Measurements from ENCODE around the gene GON7.
"Not testable (repeated sequence)": the region's sequence is repeated elsewhere in the genome, so short reads cannot be mapped to it uniquely, and the experiment has no call there.

The GON7 gene

DNA sequence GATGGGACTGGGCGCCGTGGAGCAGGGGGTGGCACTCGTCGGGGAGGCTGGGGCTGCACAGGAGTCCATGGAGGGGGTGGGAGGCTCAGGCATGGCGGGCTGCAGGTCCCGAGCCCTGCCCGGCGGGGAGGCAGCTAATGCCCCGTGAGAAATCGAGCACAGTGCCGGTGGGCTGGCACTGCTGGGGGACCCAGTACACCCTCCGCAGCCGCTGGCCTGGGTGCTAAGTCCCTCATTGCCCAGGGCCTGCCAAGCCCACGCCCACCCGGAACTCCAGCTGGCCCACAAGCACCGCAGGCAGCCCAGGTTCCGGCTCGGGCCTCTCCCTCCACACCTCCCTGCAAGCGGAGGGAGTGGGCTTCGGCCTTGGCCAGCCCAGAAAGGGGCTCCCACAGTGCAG, 36.7 kb downstream of the GON7 start:
- H3K36me3 ChIP-seq (ENCODE audit: control insufficient read depth, insufficient read depth, low read length); H3K27me3 ChIP-seq (ENCODE audit: control insufficient read depth, insufficient read depth, low read length); H3K9ac ChIP-seq (ENCODE audit: low read depth, low read length); H3K4me1 ChIP-seq (ENCODE audit: control insufficient read depth, insufficient read depth, low read length); H3K4me3 ChIP-seq (ENCODE audit: low read depth, low read length); H3K27ac ChIP-seq (ENCODE audit: low read depth, low read length); H3K9me3 ChIP-seq (ENCODE audit: control insufficient read depth, insufficient read depth, low read length): not testable (repeated sequence)

DNA sequence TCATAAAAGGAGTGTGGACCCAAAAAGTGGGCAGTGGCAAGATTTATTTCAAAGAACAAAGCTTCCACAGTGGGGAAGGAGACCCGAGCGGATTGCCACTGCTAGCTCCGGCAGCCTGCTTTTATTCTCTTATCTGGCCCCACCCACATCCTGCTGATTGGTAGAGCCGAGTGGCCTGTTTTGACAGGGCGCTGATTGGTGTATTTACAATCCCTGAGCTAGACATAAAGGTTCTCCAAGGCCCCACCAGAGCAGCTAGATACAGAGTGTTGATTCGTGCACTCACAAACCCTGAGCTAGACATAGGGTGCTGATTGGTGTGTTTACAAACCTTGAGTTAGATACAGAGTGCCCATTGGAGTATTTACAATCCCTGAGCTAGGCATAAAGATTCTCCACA, 37.2 kb downstream of the GON7 start:
- H3K4me1 ChIP-seq (ENCODE audit: control insufficient read depth, insufficient read depth, low read length); H3K9ac ChIP-seq (ENCODE audit: low read depth, low read length); H3K9me3 ChIP-seq (ENCODE audit: control insufficient read depth, insufficient read depth, low read length); H3K4me3 ChIP-seq (ENCODE audit: low read depth, low read length); H3K27ac ChIP-seq (ENCODE audit: low read depth, low read length); H3K36me3 ChIP-seq (ENCODE audit: control insufficient read depth, insufficient read depth, low read length); H3K27me3 ChIP-seq (ENCODE audit: control insufficient read depth, insufficient read depth, low read length): not testable (repeated sequence)

DNA sequence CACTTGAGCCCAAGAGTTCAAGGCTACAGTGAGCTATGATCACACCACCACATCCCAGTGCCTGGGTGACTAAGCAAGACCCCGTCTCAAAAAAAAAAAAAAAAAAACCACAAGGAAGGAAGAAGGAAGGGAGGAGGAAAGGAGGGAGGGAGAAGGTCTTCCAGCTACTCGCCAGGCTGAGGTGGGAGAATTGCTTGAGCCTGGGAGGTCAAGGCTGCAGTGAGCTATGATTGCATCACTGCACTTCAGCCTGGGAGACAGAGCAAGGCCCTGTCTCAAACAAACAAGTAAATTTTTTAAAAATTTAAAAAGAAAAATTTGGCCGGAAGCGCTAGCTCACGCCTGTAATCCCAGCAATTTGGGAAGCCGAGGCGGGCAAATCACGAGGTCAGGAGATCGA, 38.3 kb downstream of the GON7 start:
- not testable (repeated sequence) for H3K9me3 ChIP-seq (ENCODE audit: control insufficient read depth, insufficient read depth, low read length); H3K36me3 ChIP-seq (ENCODE audit: control insufficient read depth, insufficient read depth, low read length); H3K4me1 ChIP-seq (ENCODE audit: control insufficient read depth, insufficient read depth, low read length); H3K27ac ChIP-seq (ENCODE audit: low read depth, low read length); H3K4me3 ChIP-seq (ENCODE audit: low read depth, low read length); H3K9ac ChIP-seq (ENCODE audit: low read depth, low read length); H3K27me3 ChIP-seq (ENCODE audit: control insufficient read depth, insufficient read depth, low read length)

DNA sequence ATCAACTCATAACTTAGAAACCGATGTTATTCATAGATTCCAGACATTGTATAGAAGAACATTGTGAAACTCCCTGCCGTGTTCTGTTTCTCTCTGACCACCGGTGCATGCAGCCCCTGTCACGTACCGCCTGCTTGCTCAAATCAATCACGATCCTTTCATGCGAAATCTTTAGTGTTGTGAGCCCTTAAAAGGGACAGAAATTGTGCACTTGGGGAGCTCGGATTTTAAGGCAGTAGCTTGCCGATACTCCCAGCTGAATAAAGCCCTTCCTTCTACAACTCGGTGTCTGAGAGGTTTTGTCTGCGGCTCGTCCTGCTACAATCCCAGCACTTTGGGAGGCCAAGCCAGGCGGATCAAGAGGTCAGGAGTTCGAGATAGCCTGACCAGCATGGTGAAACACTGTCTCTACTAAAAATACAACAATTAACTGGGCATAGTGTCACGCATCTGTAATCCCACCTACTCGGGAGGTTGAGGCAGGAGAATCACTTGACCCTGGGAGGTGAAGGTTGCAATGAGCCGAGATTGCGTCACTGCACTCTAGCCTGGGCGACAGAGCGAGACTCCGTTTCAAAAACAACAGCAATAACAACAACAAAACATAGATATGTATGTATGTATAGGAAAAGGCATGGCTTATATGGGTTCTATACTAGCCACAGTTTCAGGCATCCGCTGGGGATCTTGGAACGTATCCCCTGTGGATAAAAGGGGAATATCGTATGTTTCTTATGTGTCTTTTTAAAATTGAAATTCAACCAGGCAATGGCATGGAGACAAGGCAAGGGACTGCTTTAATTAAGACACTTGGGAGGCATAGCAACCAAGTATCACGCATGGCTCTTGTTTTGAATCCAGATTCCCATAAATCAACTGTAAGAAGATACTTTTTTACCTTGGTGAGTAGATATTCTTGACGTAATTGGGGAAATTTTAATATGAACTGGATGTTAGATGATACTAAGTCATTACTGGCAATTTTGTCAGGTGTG, 41.3 kb downstream of the GON7 start:
- H3K27ac ChIP-seq (ENCODE audit: low read depth, low read length); H3K9ac ChIP-seq (ENCODE audit: low read depth, low read length); H3K9me3 ChIP-seq (ENCODE audit: control insufficient read depth, insufficient read depth, low read length); H3K4me3 ChIP-seq (ENCODE audit: low read depth, low read length); H3K4me1 ChIP-seq (ENCODE audit: control insufficient read depth, insufficient read depth, low read length); H3K36me3 ChIP-seq (ENCODE audit: control insufficient read depth, insufficient read depth, low read length); H3K27me3 ChIP-seq (ENCODE audit: control insufficient read depth, insufficient read depth, low read length): not testable (repeated sequence)

DNA sequence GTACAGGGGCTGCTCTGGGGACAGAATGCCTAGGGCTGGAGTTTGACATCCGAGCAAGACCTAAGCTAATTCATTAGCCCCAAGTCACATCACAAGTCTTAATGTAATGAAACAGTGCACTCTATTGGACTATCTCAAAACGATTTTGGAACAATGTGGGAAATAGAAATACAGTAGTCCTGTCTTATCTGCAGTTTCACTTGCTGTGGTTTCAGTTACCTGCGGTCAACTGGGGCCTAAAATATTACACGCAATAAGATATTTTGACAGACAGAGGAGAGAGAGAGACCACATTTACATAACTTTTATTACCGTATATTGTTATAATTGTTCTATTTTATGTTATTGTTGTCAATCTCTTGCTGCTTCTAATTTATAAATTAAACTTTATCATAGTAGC, 43.3 kb downstream of the GON7 start:
- H3K9ac ChIP-seq (ENCODE audit: low read depth, low read length): no peak overlapping the region
- no peaks in the 10 kb centered on the region for H3K27me3 ChIP-seq (ENCODE audit: control insufficient read depth, insufficient read depth, low read length)
- no peaks in the 10 kb centered on the region for H3K36me3 ChIP-seq (ENCODE audit: control insufficient read depth, insufficient read depth, low read length)
- H3K27ac ChIP-seq (ENCODE audit: low read depth, low read length): no peak overlapping the region
- peaks cover 4% of the 10 kb centered on the region; the same call in 1 of the 2 replicates for H3K4me1 ChIP-seq (ENCODE audit: control insufficient read depth, insufficient read depth, low read length)
- no peaks in the 10 kb centered on the region for H3K9me3 ChIP-seq (ENCODE audit: control insufficient read depth, insufficient read depth, low read length)
- no peak overlapping the region for H3K4me3 ChIP-seq (ENCODE audit: low read depth, low read length)

DNA sequence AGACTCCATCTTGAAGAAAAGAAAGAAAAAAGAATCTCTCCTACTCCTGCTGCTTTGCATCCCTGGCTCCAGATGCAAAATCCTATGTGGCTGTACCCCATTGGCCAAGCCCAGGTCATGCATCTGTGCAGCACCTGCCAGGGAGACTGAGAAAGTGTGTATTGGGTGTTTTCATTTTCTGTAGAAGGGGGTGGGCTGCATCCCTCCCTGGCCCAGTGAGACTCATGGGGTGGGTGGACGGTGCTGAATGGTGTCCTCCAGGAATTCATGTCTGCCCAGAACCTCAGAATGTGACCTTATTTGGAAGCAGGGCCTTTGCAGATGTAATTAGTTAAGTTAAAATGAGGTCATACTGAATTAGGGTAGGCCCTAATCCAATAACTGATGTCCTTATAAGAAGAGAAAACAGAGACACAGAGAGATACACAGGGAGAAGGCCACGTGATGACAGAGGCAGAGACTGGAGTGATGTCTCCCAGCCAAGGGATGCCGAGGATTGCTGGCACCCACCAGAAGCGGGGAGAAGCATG, 45.4 kb downstream of the GON7 start:
- H3K4me3 ChIP-seq (ENCODE audit: low read depth, low read length): no peak overlapping the region
- no peak overlapping the region for H3K9ac ChIP-seq (ENCODE audit: low read depth, low read length)
- H3K27ac ChIP-seq (ENCODE audit: low read depth, low read length): no peak overlapping the region
- H3K27me3 ChIP-seq (ENCODE audit: control insufficient read depth, insufficient read depth, low read length): no peaks in the 10 kb centered on the region
- H3K9me3 ChIP-seq (ENCODE audit: control insufficient read depth, insufficient read depth, low read length): no peaks in the 10 kb centered on the region
- peaks cover 4% of the 10 kb centered on the region; the same call in 1 of the 2 replicates for H3K4me1 ChIP-seq (ENCODE audit: control insufficient read depth, insufficient read depth, low read length)
- H3K36me3 ChIP-seq (ENCODE audit: control insufficient read depth, insufficient read depth, low read length): no peaks in the 10 kb centered on the region

DNA sequence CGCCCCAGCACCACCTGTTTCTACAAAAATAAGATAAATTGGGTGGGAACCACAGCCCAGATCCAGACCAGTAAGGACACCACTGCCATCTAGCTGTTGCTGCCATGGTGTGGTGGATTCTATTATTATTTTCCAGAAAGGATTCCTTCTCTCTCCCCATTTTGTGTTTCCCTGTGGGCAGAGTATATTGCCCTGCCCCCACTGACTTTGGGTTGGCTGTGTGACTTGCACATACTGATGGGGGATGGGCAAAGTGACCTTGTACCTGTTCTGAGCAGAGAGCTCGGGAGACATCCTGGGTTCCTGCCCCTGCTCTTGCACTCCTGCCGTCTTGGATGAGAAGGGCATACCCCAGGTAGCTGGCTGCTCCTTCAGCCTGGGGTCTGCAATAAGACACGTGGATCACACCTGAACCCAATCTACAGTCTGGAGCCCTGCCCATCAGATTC, 46.5 kb downstream of the GON7 start:
- Histone ChIP-seq H3K27me3 (ENCODE audit: control insufficient read depth, insufficient read depth, low read length) (no peaks in the 10 kb centered on the region), H3K4me3 (ENCODE audit: low read depth, low read length) (no peak overlapping the region), H3K4me1 (ENCODE audit: control insufficient read depth, insufficient read depth, low read length) (peaks cover 4% of the 10 kb centered on the region; the same call in 1 of the 2 replicates), H3K27ac (ENCODE audit: low read depth, low read length) (no peak overlapping the region), H3K9me3 (ENCODE audit: control insufficient read depth, insufficient read depth, low read length) (no peaks in the 10 kb centered on the region), H3K9ac (ENCODE audit: low read depth, low read length) (no peak overlapping the region), H3K36me3 (ENCODE audit: control insufficient read depth, insufficient read depth, low read length) (no peaks in the 10 kb centered on the region)

DNA sequence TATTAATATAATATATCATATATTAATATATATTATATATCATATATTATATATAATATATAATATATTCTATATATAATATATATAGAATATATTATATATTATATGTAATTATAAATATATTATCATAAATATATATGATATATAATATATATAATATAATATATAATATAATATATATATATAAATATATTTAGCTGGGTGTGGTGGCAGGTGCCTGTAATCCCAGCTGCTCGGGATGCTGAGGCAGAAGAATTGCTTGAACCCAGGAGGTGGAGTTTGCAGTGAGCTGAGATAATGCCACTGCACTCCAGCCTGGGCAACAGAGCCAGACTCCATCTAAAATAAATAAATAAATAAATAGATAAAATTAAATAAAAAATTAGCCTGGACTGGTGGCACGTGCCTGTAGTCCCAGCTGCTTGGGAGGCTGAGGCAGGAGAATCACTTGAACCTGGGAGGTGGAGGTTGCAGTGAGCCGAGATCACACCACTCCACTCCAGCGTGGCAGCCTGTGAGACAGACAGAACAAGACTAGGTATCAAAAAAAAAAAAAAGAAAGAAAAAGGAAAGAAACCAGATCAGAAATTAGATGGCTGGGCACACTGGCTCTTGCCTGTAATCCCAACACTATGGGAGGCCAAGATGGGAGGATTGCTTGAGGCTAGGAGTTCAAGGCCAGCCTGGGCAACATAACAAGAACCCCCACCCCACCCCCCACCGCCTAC, 47.1 kb downstream of the GON7 start:
- H3K27me3 ChIP-seq (ENCODE audit: control insufficient read depth, insufficient read depth, low read length); H3K9me3 ChIP-seq (ENCODE audit: control insufficient read depth, insufficient read depth, low read length); H3K9ac ChIP-seq (ENCODE audit: low read depth, low read length); H3K4me3 ChIP-seq (ENCODE audit: low read depth, low read length); H3K4me1 ChIP-seq (ENCODE audit: control insufficient read depth, insufficient read depth, low read length); H3K36me3 ChIP-seq (ENCODE audit: control insufficient read depth, insufficient read depth, low read length); H3K27ac ChIP-seq (ENCODE audit: low read depth, low read length): not testable (repeated sequence)

DNA sequence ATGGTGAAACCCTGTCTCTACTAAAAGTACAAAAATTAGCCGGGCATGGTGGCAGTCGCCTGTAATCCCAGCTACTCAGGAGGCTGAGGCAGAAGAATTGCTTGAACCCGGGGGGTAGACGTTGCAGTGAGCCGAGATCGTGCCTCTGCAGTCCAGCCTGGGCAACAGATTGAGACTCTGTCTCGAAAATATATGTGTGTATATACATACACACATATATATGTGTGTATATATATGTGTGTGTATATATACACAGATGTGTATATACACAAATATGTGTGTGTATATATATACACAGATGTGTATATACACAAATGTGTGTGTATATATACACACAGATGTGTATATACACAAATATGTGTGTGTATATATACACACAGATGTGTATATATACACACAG, 48.5 kb downstream of the GON7 start:
- H3K27ac ChIP-seq (ENCODE audit: low read depth, low read length); H3K36me3 ChIP-seq (ENCODE audit: control insufficient read depth, insufficient read depth, low read length); H3K9ac ChIP-seq (ENCODE audit: low read depth, low read length); H3K4me3 ChIP-seq (ENCODE audit: low read depth, low read length); H3K4me1 ChIP-seq (ENCODE audit: control insufficient read depth, insufficient read depth, low read length); H3K9me3 ChIP-seq (ENCODE audit: control insufficient read depth, insufficient read depth, low read length); H3K27me3 ChIP-seq (ENCODE audit: control insufficient read depth, insufficient read depth, low read length): not testable (repeated sequence)

DNA sequence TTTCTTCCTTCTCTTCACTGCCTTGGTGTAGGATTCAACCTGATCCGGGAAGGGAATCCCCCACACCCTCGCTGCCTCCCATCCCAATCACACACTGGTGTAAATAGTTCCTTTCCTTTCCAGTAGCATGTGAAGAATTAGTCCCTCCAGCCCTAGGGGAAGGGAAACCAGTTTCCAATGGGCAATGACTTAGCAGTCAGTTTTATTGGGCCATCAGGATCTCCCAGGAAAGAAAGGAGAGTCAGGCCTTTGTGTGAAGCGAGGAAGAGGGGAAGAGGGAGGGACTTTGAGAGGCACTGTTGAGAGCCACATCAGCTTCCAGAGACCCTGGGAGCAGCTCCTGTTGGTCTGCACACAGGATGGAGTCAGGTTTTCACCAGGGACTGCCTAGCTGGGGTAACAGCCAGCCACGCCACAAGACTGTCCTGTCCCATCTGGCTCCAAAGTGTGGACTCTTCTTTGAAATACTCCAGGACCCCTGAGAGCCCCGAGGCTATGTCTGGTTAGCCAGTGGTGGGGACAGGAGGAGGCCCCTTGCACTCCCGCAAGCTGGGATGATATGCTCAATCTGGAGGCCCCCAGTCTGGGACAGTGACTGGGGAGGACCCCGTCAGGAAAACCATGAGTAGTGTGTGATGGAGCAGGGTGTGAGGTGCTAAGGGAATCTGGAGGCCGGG, 50.0 kb downstream of the GON7 start:
- H3K4me3 ChIP-seq (ENCODE audit: low read depth, low read length): no peak overlapping the region
- no peaks in the 10 kb centered on the region for H3K36me3 ChIP-seq (ENCODE audit: control insufficient read depth, insufficient read depth, low read length)
- H3K9me3 ChIP-seq (ENCODE audit: control insufficient read depth, insufficient read depth, low read length): no peaks in the 10 kb centered on the region
- H3K9ac ChIP-seq (ENCODE audit: low read depth, low read length): no peak overlapping the region
- H3K4me1 ChIP-seq (ENCODE audit: control insufficient read depth, insufficient read depth, low read length): peaks cover 4% of the 10 kb centered on the region; the same call in 1 of the 2 replicates
- no peaks in the 10 kb centered on the region for H3K27me3 ChIP-seq (ENCODE audit: control insufficient read depth, insufficient read depth, low read length)
- H3K27ac ChIP-seq (ENCODE audit: low read depth, low read length): no peak overlapping the region

Measured in HUES48 (cell line).